ENCODE results near the gene CNP.

The CNP gene

DNA sequence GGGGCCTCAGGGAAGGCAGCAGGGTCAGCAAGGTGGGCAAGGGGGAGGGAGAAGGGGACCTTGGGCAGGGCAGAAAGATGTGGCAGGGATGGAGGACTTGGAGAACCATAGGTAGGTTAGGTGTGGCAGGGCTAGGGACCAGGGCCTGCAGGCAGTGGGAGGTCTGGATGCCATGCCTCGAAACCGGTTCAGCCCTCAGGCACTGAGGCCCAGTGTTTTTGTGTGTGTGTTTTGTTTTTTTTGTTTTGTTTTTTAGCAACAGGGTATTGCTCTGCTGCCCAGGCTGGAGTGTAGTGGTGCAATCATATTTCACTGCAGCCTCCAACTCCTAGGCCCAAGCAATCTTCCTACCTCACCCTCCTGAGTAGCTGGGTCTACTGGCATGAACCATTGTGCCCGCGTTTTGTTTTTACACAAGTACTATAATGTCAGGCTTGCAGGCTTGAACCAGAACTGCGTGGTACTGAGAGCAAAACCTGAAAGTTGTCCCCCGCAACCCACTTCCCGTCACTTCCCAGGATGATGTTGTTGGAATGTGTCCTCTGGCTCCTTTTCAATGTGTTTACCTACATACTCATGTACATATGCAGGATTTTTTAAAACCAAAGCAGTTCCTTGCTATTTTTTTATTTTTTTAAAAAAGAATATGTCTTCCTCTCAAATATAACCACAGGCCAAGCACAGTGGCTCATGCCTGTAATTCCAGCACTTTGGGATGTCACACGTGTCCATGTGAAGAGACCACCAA lies 23.8 kb upstream of the CNP start:
- DNase-seq (ENCODE audit: low read depth): no peak

DNA sequence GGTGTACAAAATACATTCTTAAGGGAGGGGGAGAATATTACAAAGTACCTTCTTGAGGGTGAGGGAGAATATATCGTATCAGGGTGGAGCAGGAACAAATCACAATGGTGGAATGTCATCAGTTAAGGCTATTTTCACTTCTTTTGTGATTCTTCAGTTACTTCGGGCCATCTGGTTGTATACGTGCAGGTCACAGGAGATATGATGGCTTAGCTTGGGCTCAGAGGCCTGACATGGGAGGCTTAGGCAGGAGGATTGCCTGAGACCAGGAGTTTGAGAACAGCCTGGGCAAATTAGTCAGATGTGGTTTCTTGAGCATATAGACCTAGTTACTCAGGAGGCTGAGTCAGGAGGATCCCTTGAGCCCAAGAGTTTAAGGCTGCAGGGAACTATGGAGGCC lies 23.1 kb upstream of the CNP start:
- no peak for DNase-seq (ENCODE audit: low read depth)

DNA sequence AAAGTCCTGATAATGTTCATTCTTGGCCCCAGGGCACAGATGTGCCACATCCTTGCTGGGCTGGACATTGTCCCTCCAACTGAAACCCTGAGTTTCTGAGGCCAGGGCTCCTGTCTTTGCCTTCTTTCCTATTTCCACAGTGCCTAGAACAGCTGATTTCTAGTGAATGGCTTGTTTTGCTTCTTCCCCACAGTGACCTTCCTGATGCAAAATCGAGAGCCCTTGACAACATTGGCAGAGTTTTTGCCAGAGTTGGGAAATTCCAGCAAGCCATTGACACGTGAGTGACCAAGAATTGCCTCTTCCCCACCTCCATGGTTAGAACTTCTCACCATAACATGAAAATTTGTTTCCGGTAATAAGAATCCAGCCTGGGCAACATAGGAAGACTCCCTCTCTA lies 21.7 kb upstream of the CNP start:
- no peak for DNase-seq (ENCODE audit: low read depth)

DNA sequence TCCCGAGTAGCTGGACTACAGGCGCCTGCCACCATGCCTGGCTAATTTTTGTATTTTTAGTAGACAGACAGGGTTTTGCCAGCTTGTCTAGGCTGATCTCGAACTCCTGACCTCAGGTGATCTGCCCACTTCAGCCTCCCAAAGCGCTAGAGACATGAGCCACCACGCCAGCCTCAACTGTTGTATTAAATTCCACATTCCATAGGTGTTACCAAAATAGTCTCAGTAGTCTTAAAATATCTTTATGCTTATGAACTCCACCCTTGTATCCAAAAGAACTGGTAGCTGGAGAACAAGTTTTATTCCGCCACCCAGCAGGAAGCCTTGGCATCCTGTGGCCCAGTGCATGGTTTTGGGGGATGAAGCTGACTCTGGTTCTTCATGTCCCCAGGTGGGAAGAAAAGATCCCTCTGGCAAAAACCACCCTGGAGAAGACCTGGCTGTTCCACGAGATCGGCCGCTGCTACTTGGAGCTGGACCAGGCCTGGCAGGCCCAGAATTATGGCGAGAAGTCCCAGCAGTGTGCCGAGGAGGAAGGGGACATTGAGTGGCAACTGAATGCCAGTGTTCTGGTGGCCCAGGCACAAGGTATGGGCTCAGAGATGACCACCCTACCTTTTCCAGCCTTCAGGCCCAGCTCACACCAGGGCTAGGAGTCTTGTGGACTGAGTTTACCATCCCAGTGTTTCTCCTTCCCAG lies 17.7 kb upstream of the CNP start:
- DNase-seq (ENCODE audit: low read depth): no peak

DNA sequence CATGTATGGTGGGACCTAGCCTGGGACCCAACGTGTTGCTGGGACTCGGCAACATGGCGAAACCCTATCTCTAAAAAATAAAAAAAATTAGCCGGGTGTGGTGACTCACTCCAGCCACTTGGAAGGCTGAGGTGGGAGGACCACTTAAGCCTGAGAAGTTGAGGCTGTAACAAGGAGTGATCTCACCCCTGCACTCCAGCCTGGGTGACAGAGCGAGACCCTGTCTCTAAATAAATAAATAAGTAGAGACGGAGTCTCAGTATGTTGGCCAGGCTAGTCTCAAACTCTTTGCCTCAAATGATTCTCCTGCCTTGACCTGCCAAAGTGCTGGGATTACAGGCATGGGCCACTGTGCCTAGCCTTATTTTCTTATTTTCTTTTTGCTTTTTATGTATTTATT lies 10.1 kb upstream of the CNP start:
- no peak for DNase-seq (ENCODE audit: low read depth)

DNA sequence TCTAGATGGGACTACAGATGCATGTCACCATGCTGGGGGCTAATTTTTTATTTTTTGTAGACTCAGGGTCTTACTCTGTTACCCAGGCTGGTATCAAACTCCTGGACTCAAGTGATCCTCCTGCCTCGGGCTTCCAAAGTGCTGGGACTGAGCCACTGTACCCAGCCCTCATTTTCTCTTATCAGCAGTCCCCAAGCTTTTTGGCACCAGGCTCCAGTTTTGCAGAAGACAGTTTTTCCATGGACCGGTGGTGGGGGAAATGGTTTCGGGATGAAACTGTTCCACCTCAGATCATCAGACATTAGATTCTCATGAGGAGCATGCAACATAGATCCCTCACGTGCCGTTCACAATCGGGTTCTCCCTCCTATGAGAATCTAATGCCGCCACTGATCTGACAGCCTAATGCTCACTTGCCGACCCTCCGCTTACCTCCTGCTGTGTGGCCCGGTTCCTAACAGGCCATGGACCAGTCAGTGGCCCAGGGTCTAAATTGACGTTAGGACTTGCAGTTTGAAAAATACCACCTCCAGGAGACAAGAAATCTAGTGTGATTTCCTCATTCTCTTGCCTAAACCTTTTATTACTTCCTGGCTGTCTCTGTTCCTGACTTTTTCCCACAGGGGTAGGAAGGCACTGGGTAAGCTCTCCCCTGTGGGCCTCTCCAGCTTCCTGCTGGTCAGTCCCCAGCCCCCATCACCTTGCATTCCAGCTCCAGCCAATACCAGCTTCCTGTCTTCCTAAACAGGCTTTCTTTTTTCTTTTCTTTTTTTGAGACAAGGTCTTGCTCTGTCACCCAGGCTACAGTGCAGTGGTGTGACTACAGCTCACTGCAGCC lies 9.3 kb upstream of the CNP start:
- DNase-seq (ENCODE audit: low read depth): no peak

DNA sequence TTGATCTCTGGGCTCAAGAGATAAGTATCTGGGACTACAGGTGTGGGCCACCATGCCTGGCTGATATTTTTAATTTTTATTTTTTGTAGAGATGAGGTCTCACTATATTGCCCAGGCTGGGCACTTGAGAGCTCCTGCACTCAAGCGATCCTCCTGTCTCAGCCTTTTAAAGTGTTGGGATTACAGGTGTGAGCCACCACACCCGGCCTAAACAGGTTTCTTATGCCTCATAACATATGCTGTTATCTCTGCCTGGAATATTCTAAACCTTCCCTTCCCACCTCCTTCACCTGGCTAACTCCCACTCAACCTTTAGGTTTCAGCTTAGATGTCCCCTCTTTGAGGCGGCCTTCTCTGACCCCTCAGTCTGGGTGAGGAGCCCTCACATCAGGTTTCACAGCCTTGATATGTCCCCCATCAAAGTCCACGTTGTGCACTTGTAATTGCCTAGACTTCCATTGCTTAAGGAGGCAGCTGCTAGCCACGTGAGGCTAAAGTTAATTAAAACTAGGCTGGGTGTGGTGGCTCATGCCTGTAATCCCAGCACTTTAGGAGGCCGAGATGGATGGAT lies 8.6 kb upstream of the CNP start:
- DNase-seq (ENCODE audit: low read depth): no peak

DNA sequence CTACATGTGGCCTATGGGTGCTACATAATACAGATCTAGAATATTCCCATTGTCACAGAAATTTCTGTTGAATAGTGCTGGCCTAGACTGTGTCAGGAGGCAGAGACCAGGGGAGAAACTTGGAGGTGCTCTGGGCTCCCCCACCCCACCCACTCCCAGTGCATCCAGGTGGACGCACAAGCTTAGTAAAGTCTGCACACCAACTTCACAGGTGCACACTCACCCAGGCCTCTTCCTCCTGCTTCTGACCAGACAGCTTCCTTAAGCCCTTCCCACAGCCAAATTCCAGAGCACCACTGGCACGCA lies 7.6 kb upstream of the CNP start:
- DNase-seq (ENCODE audit: low read depth): no peak

DNA sequence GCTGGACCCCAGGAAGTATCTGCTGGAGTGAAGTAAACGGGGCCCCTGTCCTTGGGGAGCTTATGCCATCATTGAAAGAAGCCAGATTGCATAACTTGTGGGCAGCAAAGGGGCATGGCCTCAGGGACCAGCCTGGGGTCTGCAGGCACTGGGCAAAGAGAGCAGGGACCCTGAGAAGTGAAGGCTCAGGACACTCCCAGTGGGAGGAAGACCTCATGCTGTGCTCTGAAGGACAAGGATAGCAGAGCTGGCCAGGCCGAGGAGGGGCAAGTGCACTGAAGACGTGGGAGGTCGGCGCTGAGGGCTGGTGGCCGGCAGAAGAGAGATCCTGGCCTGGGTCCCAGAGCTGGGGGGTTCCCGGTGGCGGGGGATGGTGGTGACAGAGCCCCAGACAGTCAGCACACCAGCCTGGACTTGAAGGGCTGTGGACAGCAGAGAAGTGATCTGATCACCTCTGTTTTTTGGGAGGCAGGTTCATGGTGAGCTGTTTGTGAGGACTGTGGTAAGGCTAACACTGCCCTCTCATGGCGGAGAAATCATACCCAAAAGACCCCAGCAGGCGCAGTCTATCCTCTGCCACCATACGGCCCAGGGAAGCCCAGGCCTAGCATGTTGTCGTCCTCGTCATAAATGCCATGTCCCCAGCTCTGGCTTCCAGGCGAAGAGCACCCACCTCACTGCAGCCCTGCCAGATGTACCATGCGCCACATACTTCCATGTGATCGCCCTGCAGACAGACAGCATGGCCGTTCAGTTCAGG lies 7.1 kb upstream of the CNP start:
- no peak for DNase-seq (ENCODE audit: low read depth)

DNA sequence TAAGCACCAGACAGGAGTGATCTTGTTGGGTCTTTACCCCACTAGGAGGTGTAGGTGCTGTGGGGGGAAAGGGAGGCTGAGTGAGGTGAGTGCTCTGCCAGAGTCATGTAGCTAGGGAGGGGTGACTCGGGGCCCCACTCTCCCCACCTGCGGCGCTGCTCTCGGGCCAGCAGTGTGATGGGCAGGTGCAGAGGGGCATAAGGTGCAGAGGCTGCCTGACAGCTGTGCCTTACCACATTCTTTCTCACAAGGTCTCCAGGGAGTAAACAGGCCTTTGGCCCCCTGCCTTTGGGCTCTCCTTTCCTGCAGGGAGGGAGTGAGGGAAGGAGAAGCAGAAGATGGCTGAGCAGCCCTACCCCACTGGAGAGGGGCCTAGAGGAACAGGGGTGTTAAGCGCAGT lies 4.5 kb upstream of the CNP start:
- no peak for DNase-seq (ENCODE audit: low read depth)

DNA sequence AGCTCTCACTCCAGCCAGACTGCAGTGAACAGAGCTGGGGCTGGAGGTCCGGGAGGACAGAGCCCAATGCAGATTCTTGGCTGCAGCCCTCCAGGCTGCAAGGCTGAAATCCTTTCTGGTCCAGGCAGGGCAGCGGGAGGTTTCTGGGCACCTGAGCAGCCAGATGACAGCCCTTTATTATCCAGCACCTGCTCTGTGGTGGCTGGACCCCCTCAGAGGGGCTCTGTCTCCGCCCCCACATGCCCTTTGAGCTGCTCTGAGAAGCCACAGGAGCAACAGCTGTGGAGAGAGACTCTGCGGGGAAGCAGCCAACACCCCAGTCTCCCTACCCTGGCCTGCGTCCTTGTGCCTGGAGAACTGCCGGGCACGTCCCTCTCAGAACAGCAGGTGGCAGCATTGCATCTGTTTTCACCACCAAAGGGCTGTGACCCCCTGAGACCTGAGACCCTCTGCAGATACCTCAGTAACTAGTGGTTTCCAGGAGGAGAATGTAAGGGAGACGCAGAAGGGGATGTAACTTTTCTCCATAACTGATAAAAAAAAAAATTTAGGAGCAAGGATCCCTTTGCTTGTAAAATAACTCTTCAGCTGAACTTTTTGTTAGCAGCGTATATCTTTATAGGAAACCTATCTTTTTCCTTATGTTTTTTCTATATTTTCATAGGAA lies 3.7 kb upstream of the CNP start:
- DNase-seq (ENCODE audit: low read depth): peak; percentile 49

DNA sequence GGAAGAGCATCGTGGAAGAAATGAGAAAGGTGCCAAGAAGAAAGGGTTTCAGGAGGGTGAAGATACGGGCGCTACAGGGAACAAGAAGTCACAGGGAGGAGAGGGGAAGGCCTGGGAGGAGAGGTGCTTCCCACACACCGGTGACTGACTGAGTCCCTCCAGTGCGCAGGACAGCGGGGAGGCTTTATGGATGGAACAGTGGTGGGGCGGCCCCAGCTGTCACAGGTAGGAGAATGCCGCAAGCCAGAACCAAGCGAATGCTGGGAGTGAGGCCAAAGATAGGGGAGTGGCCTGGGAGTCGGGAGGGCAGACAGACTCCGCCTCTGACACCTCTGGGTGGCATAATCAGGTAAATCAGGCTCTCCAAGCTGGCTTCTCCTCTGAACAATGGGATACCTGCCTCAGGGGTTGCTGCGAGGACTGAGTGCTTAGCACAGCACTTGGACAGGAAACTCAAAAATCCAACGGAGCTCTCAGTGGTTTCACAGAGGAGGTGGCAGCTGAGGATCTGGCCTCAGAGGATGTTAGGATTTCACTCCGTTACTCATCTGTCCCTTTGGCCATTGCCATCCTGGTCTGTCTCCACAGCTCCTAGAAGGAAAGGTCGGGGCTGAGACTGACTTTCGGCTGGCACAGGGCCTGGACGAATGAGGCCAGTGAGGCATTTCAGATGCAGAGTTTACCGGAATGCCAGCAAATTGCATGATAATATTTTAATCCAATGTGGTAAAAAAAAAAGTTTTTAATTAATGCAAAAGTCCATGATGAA lies 717 bp upstream of the CNP start:
- peak; percentile 56 for DNase-seq (ENCODE audit: low read depth)

DNA sequence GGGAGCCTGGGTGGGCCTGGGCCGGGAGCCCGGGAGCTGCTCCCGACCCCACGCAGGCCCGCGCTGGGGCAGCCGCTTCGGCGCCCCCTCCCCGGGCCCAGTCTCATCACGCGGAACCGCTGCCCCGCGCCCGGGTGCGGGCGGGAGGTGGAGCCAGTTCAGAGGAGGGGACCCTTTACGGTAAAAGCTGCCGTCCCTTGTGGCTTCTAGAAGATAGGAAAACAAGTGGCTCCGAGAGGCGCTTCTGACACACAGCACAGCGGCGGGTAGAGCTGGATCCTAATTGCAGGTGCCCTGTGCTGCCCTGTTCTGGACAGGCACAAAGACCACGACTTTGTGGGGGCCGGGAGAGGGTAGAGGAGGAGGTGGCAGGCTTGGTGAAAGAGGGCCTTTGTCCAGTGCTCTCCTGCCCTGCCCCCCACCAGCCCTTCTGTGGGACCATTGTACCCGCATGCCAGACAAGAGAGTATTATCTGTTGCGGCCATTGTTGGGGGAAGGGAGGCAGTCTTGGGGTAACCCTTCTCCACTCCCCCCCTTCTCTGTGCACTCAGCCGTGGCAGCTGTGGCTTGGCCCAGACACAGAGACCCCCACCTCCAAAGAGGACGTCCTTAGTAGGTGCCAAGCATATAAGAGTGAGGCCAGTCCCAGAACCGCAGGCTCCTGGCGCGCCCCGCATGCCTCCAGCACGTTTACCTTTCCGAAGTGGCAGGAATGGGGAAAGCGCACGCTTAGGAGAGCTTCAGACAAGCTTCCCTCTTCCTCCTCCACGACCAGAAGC lies 736 bp downstream of the CNP start:
- DNase-seq (ENCODE audit: low read depth): no peak

DNA sequence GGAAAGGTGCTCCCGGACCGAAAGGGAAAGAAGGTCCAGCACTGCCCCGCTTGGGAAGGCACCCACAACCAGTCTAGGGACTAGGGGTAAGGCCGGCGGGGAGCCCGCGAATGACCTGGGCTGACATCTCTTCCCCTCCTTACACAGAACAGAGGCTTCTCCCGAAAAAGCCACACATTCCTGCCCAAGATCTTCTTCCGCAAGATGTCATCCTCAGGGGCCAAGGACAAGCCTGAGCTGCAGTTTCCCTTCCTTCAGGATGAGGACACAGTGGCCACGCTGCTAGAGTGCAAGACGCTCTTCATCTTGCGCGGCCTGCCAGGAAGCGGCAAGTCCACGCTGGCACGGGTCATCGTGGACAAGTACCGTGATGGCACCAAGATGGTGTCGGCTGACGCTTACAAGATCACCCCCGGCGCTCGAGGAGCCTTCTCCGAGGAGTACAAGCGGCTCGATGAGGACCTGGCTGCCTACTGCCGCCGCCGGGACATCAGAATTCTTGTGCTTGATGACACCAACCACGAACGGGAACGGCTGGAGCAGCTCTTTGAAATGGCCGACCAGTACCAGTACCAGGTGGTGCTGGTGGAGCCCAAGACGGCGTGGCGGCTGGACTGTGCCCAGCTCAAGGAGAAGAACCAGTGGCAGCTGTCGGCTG lies 1.5 kb downstream of the CNP start:
- DNase-seq (ENCODE audit: low read depth): no peak

DNA sequence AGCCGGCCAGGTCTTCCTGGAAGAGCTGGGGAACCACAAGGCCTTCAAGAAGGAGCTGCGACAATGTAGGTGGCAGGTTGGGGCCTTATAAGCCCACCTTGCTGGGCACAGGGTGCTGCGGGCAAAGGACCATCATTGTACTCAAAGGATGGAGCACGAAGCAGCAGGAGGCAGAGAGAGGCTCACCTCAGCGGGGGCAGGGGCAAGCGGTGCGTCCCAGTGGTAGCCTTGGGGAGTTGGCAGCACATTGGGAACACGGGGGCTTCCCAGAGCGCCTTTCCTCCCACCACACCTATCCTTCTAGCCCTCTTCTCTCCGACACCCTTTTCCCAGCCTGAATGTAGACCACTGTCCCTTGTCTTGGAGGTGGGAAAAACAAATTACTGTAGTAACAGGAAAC lies 2.1 kb downstream of the CNP start:
- DNase-seq (ENCODE audit: low read depth): no peak

DNA sequence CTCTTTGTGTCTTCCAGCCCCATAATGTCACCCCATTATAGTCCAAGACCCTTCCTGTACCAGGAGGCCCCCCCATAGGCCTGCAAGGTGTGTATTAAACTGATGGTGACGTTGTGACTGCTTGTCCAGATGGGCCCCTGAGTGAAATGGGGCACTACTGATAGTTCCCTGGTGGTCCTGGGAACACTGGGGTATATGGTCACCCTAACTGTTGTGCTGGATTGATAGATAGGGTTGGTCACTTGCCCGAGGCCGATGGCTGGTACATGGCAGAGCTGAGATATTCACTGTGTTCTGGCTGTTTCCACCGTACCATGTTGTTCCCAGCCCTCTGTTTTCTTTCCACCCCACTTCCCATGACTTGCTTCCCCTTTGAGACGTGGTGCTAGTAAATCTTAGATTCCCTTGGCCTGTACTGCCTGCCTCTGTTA lies 4.3 kb downstream of the CNP start:
- DNase-seq (ENCODE audit: low read depth): no peak

DNA sequence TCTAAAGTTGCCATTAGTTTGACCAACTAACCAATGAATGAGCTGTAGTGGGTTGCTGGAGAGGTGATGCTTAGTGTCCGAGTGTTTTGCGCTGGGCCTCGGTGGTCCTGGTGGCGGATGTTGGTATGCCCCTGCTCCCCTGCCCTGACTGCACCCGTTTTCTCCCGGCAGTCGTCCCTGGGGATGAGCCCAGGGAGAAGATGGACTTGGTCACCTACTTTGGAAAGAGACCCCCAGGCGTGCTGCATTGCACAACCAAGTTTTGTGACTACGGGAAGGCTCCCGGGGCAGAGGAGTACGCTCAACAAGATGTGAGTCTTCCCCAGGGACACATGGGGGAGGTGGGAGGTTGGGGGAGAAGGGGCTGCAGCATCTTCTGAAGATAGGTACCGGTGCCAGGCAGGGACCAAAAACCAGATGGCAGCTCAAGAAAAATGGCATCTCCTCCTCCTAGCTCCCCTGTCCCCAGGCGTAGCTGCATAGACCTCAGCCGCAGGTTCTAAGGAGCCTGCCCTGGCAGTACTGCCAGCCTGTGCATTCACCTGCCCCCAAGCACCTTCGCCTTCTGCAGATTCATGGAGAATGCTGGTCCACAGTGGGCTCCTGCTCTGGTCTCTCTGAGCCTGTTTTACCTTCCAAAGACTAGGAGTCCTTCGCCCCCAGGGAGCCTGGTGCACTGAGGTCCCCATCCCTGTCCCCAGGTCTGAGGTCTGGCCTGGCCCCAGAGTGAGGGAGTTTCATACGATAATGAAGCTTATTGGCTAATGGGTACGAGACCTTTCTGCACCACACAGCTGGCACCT lies 5.3 kb downstream of the CNP start:
- DNase-seq (ENCODE audit: low read depth): no peak

DNA sequence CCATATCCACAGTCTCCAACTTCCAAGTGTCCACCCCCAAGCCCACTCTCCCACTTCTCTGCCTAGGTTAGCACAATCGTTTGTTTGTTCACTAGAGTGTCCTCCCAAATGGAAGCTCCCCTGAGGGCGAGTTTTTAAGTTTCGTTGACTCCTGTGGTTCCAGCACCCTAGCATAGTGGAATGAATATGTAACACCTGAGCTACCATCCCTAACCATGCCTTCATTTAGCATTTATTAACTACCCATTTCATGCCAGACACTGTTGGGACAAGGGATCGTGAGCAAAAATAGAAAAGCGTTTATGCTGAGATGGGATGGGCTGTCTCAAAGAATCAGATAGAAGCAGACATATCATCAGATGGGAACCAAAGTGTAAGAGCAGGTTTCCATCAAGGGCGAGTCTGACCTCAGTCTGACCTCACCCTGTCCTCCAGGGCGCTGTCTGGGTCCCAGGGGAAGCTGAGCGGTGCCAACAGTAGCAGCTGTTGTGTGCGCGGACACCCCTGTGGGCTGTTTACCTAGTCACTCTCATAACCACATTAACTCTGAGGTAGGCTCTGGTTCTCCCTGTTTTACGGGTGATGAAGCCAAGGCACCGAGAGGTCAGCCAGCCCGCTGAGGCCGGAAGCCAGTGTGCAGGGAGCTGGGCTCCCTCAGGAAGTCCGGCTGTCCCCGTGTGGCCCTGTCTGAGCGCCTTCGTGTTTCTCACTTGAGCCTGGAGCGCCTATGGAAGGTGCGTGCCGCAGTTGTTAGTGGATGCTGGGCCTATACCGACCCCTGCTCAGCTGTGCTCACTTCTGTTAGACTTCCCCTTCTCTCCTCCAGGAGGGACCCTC lies 6.2 kb downstream of the CNP start:
- no peak for DNase-seq (ENCODE audit: low read depth)
